Nasal cavity respiratory epithelium epithelial cell of viscerocranial mucosa (primary cell): ENCODE results near the gene TUFT1. TPM values are rescaled to one million over a fixed set of nuclear protein-coding genes. Genes with fewer than 3 reads are reported as not detected.

Experiments
- total RNA-seq: library from RNA; depleted of rRNA; stranded (reverse); fragments of >200 nt; gene quantifications from 2 replicates; pipeline ENCODE4 v1.2.3, GENCODE V29; 2014

The TUFT1 gene
- total RNA-seq, result 58.3 and 135 TPM in 2 replicates

GRCh38 chr1:151540021-151540981 lies at the start of gene TUFT1:
TSS of gene TUFT1 (plus strand) at chr1:151540309. CDS start at chr1:151540367, 58 bp downstream.

GRCh38 chr1:151510957-151511635 lies 29.0 kb upstream of the TUFT1 start, which contains the start of gene CGN:
TSS of gene CGN (plus strand) at chr1:151511387. CDS start at chr1:151518520, 7,133 bp downstream.

GRCh38 chr1:151611832-151612500 lies 71.9 kb downstream of the TUFT1 start, which contains the start of gene SNX27:
TSS of gene SNX27 (plus strand) at chr1:151612050. CDS start at chr1:151612202, 152 bp downstream.

Other genes with a start within 250 kb of the TUFT1 start
- 27.7 and 51.7 TPM in 2 replicates for gene PI4KB, start 212.9 kb upstream of the TUFT1 start, total RNA-seq
- gene RFX5, start 193.1 kb upstream of the TUFT1 start, total RNA-seq, result 11.3 and 37.7 TPM in 2 replicates
- 1.0 and 2.7 TPM in 2 replicates for gene SELENBP1, start 167.6 kb upstream of the TUFT1 start, total RNA-seq
- gene PSMB4, start 140.7 kb upstream of the TUFT1 start, total RNA-seq, result 210 and 365 TPM in 2 replicates
- 7.2 and 28.2 TPM in 2 replicates for gene POGZ, start 80.8 kb upstream of the TUFT1 start, total RNA-seq
- gene CGN, start 28.9 kb upstream of the TUFT1 start, total RNA-seq, result 1.7 and 5.8 TPM in 2 replicates
- 28.7 and 56.9 TPM in 2 replicates for gene SNX27, start 71.7 kb downstream of the TUFT1 start, total RNA-seq
- not detected in 2 replicates for gene CELF3, start 176.5 kb downstream of the TUFT1 start, total RNA-seq
- not detected in 2 replicates for gene RIIAD1, start 181.2 kb downstream of the TUFT1 start, total RNA-seq
- 60.2 and 103 TPM in 2 replicates for gene MRPL9, start 223.2 kb downstream of the TUFT1 start, total RNA-seq